Lung (tissue), 12 donors: Measurements from ENCODE around the gene TRIM3. TPM values are rescaled to one million over a fixed set of nuclear protein-coding genes. Genes with fewer than 3 reads are reported as not detected.

Experiments
- ATAC-seq: fragments of 200-7000 bp; cut with Tn5 transposase; one replicate; pipeline ENCODE4 v1.9.1; 2020; ENCODE audit warnings: moderate number of reproducible peaks; ENCODE audit not compliant: insufficient read depth, low FRiP score
- DNase-seq, 3 donors: peaks; one replicate each; pipeline ENCODE4 v3.0.0-alpha.2; 2013 to 2017
- H3K27ac ChIP-seq, 2 donors: one replicate each; pipeline ENCODE4 v1.5.1; 2013; ENCODE audit warnings: mild to moderate bottlenecking in 2 of 2, moderate library complexity in 2 of 2, control low read depth in 1 of 2, inconsistent platforms in 1 of 2, low read depth in 1 of 2, low read length in 1 of 2
- H3K27me3 ChIP-seq, 3 donors: one replicate each; pipeline ENCODE4 v1.5.1; 2013; ENCODE audit warnings: low read length in 2 of 3; ENCODE audit not compliant: control insufficient read depth in 3 of 3, insufficient read depth in 3 of 3
- H3K36me3 ChIP-seq, 4 donors: one replicate each; pipeline ENCODE4 v1.5.1; 2013; ENCODE audit warnings: low read length in 4 of 4, mild to moderate bottlenecking in 1 of 4, moderate library complexity in 1 of 4; ENCODE audit not compliant: control insufficient read depth in 4 of 4, insufficient read depth in 4 of 4
- H3K4me1 ChIP-seq, 5 donors: one replicate each; pipeline ENCODE4 v1.5.1; 2013; ENCODE audit warnings: low read length in 5 of 5, mild to moderate bottlenecking in 2 of 5, moderate library complexity in 1 of 5; ENCODE audit not compliant: control insufficient read depth in 5 of 5, insufficient read depth in 5 of 5
- H3K4me3 ChIP-seq: one replicate; pipeline ENCODE4 v1.5.1; 2013; ENCODE audit warnings: mild to moderate bottlenecking, control low read depth, moderate library complexity
- H3K9ac ChIP-seq, 2 donors: one replicate each; pipeline ENCODE4 v1.5.1; 2013; ENCODE audit warnings: low read length in 2 of 2, control low read depth in 1 of 2; ENCODE audit not compliant: insufficient read depth in 1 of 2
- H3K9me3 ChIP-seq, 4 donors: one replicate each; pipeline ENCODE4 v1.5.1; 2013; ENCODE audit warnings: low read length in 3 of 4, mild to moderate bottlenecking in 1 of 4, moderate library complexity in 1 of 4; ENCODE audit not compliant: control insufficient read depth in 4 of 4, insufficient read depth in 3 of 4
- CTCF ChIP-seq: IDR thresholded peaks from 2 replicates; pipeline ENCODE4 v1.5.1; 2012; ENCODE audit warnings: mild to moderate bottlenecking; ENCODE audit errors: control extremely low read depth, extremely low read depth
- WGBS, 2 donors: extraction: QIAGEN DNeasy Blood & Tissue Kit; methylation state at CpG; one replicate each; pipeline ENCODE4 v1.1.7; 2013; 5-methylcytosine and 5-hydroxymethylcytosine counted together
- polyA plus RNA-seq, 2 donors: library from polyadenylated mRNA; stranded (reverse); fragments of 200-250 nt; gene quantifications; one replicate each; pipeline ENCODE4 v1.2.1, GENCODE V29; 2013
- total RNA-seq, 2 donors: library from RNA; depleted of rRNA in 1 of 2; stranded (reverse); fragments of >200 nt in 1 of 2; gene quantifications; one replicate each; pipeline ENCODE4 v1.2.1, GENCODE V29; 2014 to 2021
- donor health status: control.
- donor health status: control.
- donor health status: Bipolar disorder and iron deficiency.
- donor health status: healthy.
- donor health status: DM: yes; HTN: yes; CAD: no.

Gene TRIM3
- total and polyA plus RNA-seq, 4 donors = 15.7 to 29.0 (median 22.4) TPM

GRCh38 chr11:6489306-6489705 lies 15.6 kb upstream of the TRIM3 start:
- Histone ChIP-seq H3K4me1 (no peaks in the 10 kb centered on the region), H3K27ac (no peak overlapping the region), H3K9me3 (no peaks in the 10 kb centered on the region), H3K36me3 (peaks cover 8 to 14% (median 11%) of the 10 kb centered on the region in 4 donors), H3K27me3 (no peaks in the 10 kb centered on the region), H3K4me3 (no peak overlapping the region), H3K9ac (no peak overlapping the region)
- DNase-seq (no peak), ATAC-seq (no peak)
- 85 to 89% methylated on average over 4 of the region's 4 CpGs for WGBS, 2 donors
- no peak for TF ChIP-seq CTCF

GRCh38 chr11:6488821-6489220 lies 15.1 kb upstream of the TRIM3 start:
- Histone ChIP-seq H3K4me1 (no peaks in the 10 kb centered on the region), H3K4me3 (no peak overlapping the region), H3K36me3 (peaks cover 8 to 14% (median 11%) of the 10 kb centered on the region in 4 donors), H3K9ac (no peak overlapping the region), H3K9me3 (no peaks in the 10 kb centered on the region), H3K27me3 (no peaks in the 10 kb centered on the region), H3K27ac (no peak overlapping the region)
- DNase-seq (no peak), ATAC-seq (no peak)
- TF ChIP-seq CTCF = no peak
- 96 to 100% methylated on average over 3 of the region's 3 CpGs for WGBS, 2 donors

GRCh38 chr11:6488342-6488741 lies 14.6 kb upstream of the TRIM3 start:
- WGBS, 2 donors = 91 to 93% methylated on average over 6 of the region's 6 CpGs
- ATAC-seq (no peak), DNase-seq (no peak)
- Histone ChIP-seq H3K36me3 (peaks cover 9 to 16% (median 14%) of the 10 kb centered on the region in 4 donors), H3K27ac (no peak overlapping the region), H3K4me3 (no peak overlapping the region), H3K4me1 (no peaks in the 10 kb centered on the region), H3K9me3 (no peaks in the 10 kb centered on the region), H3K9ac (no peak overlapping the region), H3K27me3 (no peaks in the 10 kb centered on the region)
- no peak for TF ChIP-seq CTCF

- Histone ChIP-seq H3K9me3 (no peaks in the 10 kb centered on the region), H3K27me3 (no peaks in the 10 kb centered on the region), H3K4me3 (no peak overlapping the region), H3K36me3 (peaks cover 9 to 23% (median 18%) of the 10 kb centered on the region in 4 donors), H3K9ac (no peak overlapping the region), H3K4me1 (peaks cover 4 to 10% (median 8%) of the 10 kb centered on the region in 5 donors), H3K27ac (no peak overlapping the region)
- no peak for TF ChIP-seq CTCF
- DNase-seq = no peak
- WGBS, 2 donors = 82 to 100% methylated on average over 1 of the region's 1 CpG
- no peak for ATAC-seq
These were observed 13.2 kb upstream of the TRIM3 start for GRCh38 chr11:6486938-6487337.
